NCI-H1048 (cell line): ENCODE results near the gene ITPR1.
"Not testable (repeated sequence)": the region's sequence is repeated elsewhere in the genome, so short reads cannot be mapped to it uniquely, and the experiment has no call there.

Experiments used
- DNase-seq: peaks from one replicate; lab custom pipeline; 2025; lab: John Stamatoyannopoulos, UW

ITPR1 gene

DNA sequence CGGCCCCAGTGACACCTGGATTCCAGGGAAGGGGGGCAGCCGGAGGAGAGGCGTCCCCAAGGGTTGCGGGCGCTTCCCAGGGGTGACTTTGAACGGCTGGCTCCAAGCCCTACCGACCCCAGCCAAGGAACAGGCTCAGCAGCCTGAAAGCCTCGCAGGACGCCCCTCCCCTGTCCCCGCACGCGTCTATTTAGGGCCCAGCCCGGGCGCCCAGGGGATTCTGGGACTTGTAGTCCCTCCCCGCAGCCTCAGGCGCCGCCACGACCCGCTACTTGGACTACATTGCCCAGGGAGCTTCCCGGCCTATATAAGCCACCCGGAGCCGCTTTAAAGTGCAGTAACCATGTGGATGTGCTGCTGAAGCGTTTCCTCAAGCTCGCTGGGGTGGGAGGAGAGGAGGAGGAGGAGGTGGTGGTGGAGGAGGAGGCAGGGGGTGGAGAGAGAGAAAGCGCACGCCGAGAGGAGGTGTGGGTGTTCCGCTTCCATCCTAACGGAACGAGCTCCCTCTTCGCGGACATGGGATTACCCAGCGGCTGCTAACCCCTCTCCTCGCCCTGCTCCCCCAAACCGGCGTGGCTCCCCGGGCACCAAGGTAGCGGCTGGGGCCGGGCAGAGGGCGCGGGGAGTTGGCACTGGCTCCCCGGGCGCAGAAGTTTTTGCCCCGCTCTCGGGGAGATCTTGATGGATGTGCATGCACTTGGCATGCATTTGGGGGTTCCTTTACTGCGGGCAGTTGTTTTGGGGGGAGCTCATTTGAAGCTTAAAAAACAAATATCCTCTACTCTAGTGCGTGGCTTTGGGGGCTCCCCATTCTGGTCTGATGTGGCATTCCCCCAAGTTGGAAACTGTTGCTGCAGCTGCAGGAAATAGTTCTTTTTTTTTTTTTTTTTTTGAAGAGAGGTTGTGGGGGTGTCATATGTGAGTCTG, at the start of gene ITPR1:
Gene ITPR1 (plus strand): TSS at position 335 of the 927 bp plus-strand sequence. CDS start 23,144 bp downstream, outside the sequence.
- peak; percentile 94 for DNase-seq

DNA sequence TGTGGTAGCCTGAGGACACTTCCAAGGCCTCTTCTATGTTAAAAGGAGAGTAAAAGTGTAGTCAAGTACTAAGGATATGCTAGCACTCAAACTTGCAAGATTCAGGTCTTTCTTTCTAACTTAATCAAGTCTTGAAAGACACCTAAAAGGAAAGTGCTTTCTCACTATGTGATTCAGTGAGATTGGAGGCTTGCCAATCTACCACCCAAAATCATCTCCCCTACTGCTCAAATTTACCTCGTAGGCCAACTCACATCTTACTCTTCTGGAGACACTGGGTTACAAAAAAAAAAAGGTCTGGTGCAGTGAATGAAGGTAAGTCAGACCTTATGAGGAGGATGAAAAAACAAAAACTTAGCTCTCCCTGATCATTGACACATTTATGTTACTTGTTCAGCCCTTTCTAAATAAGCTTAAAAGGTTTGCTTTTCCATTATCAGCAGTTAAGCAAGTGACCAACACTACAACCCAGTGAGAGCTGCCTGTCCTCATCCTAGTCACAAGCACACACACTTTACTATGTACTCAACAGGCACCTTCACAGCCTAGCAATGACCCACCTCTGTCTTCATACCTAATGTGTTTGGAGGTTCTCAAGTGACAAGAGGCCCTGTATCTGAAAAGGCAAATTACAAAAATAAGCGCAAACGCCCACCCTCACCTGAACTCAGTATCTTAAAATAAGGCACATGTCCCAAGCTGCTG, 45.7 kb upstream of the ITPR1 start:
- no peak for DNase-seq

DNA sequence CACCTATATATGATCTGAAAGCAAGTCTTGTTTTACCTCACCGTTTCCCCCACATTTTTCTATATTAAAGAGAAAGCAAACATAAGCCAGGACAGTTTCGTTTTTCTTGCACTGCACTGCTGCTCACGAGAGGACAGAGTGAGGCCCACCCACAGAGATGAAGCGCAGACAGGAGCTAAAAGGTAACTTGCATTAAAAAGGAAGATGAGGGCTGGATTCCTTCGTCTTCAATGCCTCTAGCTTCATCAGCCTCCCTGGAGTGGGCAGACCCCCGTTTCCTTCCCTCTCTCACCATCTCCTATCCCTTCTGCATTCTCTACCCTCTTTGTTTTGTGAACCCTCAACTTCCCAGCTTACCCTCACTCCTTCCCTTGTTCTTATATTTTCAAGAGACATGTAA, 45.0 kb upstream of the ITPR1 start:
- no peak for DNase-seq

DNA sequence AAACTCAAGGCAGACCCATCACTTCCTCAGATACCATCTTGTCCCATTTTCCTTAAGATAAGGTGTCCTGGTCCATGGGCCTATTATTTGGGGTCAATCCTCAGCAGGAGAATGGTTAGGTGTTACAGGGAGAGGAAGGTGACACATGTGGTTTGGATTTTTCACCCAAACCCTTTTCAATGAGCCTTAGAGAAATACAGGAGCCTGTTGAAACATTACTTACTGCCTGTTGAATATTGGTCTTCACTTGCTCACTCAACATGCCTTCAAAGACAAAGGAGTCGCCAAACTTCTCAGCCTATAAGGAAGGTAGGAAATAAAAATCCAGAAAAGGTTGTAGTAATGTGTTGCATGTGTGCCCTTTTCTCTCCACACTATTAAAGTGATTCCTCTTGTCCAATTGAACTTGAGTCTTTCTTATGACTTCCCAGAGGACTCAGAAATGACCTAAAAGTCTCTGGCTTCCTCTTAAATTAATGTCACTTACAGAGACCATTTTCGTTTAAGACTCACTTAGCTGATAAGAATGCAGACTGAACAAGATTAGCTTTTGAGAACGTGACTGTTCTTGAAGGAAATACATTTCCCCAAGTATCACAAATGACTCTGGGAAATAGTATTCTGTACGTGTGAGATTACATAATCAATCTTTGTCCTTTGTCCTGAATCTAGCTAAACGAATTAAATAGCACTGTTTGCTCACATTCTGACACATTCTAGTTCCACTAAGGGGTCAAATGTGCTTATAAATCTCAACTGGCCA, 43.9 kb upstream of the ITPR1 start:
- DNase-seq, result no peak

- DNase-seq, result no peak
Measured at GRCh38 chr3:4454142-4454541, 39.0 kb upstream of the ITPR1 start.

DNA sequence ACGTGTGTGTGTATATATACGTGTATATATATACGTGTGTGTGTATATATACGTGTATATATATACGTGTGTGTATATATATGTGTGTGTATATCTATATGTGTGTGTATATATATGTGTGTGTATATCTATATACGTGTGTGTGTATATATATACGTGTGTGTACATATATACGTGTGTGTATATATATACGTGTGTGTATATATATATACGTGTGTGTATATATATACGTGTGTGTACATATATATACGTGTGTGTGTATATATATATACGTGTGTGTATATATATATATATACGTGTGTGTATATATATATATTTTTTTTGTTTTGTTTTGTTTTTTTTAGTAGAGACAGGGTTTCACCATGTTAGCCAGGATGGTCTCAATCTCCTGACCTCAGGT, 36.4 kb upstream of the ITPR1 start:
- DNase-seq, result not testable (repeated sequence)

DNA sequence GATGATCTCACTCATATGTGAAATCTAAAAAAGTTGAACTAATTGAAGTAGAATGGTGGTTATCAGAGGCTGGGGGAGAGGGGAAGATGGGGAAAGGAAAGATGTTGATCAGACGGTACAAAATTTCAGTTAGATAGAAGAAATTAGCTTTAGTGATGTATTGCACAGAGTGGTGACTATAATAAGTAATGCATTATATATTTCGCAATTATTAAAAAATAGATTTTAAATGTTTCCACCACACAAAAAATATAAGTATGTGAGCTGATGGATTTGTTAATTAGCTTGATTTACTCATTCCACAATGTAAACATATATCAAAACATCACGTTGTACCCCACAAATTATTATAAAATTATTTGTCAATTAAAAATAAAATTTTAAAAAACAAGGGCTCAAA, 34.2 kb upstream of the ITPR1 start:
- DNase-seq, result no peak

- no peak for DNase-seq
Measured at GRCh38 chr3:4460334-4460733, 32.8 kb upstream of the ITPR1 start.

- DNase-seq, result no peak
Measured at GRCh38 chr3:4461468-4462090, 31.6 kb upstream of the ITPR1 start.

GRCh38 chr3:4462369-4463040, 30.6 kb upstream of the ITPR1 start:
- no peak for DNase-seq

GRCh38 chr3:4464576-4464975, 28.6 kb upstream of the ITPR1 start:
- no peak for DNase-seq

GRCh38 chr3:4466741-4467521, 26.2 kb upstream of the ITPR1 start, which contains the start of gene SUMF1:
Gene SUMF1 (minus strand): TSS chr3:4467269. CDS start chr3:4467245, 24 bp downstream.
- no peak for DNase-seq

- DNase-seq, result no peak
Measured at GRCh38 chr3:4467522-4467867, 25.7 kb upstream of the ITPR1 start.

DNA sequence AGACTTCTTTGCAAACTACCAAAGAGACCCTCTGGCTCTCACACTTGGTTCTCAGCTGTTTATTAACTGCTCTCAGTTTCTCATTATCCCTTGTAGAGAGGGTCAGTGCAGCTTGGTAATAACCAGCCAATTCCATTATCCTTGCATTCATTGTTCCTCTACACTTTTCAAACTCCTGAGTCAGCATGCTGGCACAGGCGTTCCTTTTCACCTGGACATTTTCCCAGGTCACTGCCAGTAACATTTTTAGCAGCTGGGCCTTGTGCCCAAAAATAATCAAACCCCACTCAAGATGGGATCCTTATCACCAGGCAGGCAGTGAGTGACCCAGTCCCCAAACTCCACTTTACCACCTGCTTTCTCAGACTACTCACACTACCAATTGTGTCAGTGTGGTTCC, 21.2 kb upstream of the ITPR1 start:
- DNase-seq, result no peak

- no peak for DNase-seq
Measured at GRCh38 chr3:4472312-4472711, 20.8 kb upstream of the ITPR1 start.

DNA sequence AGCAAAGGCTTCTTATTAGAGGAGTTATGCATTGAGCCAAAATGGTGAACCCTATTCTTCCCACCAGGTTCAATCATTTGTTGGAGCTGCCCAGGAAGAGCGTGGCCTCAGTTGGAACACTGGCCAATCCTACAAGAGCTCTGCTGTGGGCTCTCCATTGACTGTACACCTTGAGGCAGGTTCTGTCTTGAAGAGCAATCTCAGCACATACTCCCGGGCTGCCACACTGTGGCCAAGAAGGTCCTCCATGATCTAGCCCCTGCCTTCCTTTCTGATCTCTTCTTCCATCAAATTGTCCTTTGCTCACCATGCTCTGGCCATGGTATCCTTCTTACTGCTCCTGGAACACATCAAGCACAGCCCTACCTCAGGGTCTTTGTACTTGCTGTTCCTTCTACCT, 20.4 kb upstream of the ITPR1 start:
- no peak for DNase-seq

- no peak for DNase-seq
Measured at GRCh38 chr3:4474683-4475490, 18.3 kb upstream of the ITPR1 start.

GRCh38 chr3:4475804-4476203, 17.3 kb upstream of the ITPR1 start:
- DNase-seq, result no peak

DNA sequence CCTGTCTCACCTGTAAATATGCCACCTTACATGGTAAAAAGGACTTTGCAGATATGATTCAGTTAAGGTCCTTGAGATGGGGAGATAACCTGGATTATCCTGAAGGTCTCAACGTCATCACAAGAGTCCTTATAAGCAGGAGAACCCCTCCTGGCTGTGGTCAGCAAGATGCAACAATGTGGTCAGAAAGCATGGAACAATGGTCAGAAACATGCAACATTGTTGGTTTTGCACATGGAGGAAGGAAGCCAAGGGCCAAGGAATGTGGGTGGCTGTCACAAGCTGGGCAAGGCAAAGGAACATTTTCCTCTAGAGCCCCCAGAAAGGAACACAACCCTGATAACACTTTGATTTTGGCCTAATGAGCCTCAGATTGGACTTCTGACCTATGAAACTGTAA, 16.7 kb upstream of the ITPR1 start:
- DNase-seq, result no peak

GRCh38 chr3:4478261-4478660, 14.9 kb upstream of the ITPR1 start:
- DNase-seq, result no peak
